Stimulated activated CD8-positive, alpha-beta memory T cell treated with anti-CD3 and anti-CD28 coated beads, Interleukin-7, amount 100 ng/mL, for 1 hour (primary cell): Measurements from ENCODE around the gene ZSCAN5A.
"Not testable (repeated sequence)": the region's sequence is repeated elsewhere in the genome, so short reads cannot be mapped to it uniquely, and the experiment has no call there.

ENCODE experiments used
- DNase-seq, 2 donors: peaks; one replicate each; pipeline ENCODE4 v3.0.0-alpha.2; 2020; ENCODE audit warnings: low read depth in 2 of 2

Gene ZSCAN5A

DNA sequence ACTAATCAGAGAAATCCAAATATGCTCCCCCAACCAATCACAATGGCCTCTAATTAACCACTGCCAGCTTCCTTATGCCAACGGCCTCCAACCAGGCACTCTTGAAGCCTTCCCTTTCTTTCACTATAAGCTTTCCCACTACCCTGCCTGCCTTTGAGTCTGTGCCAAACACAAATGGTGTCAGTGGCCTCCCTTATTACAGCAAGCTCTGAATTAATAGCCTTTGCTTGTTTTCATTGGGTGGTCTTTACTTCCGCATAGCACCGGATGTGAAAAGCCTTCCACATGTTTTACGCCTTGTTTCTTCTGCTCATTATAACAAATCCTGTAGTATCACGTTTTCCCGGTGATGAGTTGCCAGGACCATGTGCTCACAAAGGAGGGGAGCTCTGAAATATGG lies 43.5 kb downstream of the ZSCAN5A start:
- DNase-seq = no peak

DNA sequence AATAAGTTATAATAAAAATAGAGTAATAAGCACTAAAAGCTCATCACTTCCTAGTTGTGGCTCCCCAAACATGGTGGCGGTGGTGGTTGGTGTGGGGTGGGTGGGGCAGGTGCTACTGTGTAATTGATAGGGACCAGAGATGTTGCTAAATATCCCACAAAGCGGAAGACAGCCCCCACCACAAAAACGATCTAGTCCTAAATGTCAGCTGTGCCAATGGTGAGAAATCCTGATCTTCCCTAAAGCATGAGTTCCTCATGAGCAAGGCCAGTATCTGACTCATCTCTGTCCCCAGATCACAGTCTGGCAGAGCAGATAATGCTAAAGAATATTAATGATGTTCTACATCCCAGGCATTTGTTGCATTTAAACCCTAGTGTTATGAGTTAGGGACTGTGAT lies 44.0 kb downstream of the ZSCAN5A start:
- no peak for DNase-seq

DNA sequence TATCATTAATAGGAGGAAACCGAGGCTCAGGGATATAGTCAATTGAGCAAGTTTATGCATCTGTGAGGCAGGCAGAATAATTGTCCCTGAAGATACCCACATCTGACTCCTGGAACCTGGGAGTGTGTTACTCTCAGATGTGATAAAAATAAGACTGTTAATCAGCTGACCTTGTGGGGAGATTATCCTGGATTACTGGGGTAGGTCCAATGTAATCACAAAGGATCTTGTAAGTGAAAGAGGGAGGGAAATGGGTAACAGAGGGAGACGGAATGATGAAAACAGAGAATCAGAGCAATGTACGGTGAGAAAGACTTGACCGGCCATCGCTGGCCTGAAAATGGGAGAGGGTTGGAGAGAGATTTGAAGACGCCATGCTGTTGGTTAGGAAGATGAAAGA lies 45.3 kb downstream of the ZSCAN5A start:
- no peak for DNase-seq

DNA sequence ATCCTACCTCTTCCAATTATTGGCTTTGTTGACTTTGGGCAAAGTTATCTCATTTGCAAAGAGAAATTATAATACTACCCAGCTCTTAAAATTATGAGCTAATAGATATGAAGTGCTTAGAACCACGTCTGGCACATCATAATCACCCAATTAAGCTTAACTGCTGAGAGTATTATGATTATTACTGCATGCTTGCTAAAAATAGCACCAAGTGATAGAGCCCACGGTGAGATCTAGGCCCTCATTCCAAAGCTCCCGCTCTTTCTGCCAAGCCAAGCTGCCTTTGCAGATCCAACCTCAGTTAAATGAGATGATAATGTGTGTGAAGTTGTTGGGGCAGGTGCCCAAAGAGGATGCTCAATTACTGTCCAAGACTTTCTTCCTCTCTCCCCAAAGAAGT lies 48.6 kb downstream of the ZSCAN5A start:
- no peak for DNase-seq

DNA sequence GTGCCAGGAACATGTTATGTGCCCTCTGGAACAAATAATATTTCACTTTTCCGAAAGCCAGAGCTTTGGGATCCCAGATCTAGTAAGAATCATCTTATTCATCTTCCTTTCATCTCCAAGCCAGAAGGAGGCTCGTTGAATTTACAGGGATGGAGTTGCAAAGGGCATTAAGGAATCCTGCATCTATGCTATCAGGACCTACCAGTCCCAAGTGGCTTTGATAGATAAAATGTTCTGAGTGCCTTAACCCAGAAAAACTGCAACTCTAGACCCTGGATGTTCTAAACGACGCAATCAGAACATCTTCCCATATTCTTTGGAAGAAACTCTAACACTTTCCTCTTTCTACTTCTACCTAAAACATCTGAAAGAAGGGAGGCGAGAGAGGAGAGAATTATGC lies 51.3 kb downstream of the ZSCAN5A start:
- DNase-seq = no peak

DNA sequence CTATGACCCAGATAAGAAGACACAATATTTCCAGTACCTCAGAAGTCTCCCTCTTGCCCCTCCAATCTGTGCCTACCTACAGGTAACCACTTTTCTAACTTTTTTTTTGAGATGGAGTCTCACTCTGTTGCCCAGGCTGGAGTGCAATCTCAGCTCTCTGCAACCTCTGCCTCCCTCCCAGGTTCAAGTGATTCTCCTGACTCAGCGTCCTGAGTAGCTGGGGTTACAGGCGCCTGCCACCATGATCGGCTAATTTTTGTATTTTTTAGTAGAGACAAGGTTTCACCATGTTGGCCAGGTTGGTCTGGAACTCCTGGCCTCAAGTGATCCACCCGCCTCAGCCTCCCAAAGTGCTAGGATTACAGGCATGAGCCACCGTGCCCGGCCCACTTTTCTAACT lies 52.7 kb downstream of the ZSCAN5A start:
- not testable (repeated sequence) for DNase-seq

DNA sequence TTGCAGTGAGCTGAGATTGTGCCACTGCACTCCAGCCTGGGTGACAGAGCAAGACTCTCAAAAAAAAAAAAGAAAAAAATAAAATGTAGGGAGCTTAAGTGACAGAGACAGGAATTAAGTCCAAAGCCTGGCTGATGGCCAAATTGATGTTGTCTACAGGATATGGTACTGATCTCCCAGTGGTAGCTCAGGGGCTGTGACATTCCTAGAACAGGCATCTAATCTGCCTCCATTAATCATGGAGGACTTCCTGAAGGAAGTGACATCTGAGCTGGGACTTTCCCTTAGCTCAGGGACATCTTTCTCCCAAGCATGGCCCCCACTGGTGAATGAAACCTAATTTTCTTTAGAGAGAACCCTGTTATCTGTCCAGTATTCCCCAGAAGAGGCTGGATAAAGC lies 53.5 kb downstream of the ZSCAN5A start:
- DNase-seq = no peak

DNA sequence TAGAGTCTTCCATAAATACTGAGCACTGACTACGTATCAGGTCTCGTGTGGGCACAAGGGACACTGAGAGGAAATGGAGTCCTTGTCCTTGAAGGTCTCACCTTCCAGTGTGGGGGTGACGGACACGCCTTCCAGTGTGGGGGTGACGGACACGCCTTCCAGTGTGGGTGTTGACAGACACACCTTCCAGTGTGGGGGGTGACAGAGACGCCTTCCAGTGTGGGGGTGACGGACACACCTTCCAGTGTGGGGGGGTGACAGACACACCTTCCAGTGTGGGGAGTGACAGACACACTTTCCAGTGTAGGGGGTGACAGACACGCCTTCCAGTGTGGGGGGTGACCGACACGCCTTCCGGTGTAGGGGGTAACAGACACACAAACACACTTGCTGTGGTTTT lies 56.4 kb downstream of the ZSCAN5A start:
- DNase-seq = no peak

DNA sequence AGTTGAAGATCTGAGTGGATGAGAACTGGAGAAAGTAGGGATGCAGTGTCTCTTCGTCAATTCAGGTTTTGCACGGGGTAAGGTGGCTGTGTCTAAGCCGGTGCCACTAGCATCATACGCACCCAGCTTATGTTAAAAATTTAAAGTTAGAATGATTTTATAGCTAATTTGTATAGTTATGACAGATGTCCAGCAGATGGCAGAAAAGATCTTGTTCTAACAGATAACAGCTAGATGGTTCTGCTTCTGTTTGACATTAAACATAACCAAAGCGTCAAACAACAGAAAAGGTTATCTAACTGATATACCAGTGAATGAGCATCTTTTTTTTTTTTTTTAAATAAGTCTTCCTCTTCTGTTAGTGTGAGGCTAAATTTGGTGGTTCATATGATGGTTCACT lies 60.9 kb downstream of the ZSCAN5A start:
- DNase-seq = no peak

DNA sequence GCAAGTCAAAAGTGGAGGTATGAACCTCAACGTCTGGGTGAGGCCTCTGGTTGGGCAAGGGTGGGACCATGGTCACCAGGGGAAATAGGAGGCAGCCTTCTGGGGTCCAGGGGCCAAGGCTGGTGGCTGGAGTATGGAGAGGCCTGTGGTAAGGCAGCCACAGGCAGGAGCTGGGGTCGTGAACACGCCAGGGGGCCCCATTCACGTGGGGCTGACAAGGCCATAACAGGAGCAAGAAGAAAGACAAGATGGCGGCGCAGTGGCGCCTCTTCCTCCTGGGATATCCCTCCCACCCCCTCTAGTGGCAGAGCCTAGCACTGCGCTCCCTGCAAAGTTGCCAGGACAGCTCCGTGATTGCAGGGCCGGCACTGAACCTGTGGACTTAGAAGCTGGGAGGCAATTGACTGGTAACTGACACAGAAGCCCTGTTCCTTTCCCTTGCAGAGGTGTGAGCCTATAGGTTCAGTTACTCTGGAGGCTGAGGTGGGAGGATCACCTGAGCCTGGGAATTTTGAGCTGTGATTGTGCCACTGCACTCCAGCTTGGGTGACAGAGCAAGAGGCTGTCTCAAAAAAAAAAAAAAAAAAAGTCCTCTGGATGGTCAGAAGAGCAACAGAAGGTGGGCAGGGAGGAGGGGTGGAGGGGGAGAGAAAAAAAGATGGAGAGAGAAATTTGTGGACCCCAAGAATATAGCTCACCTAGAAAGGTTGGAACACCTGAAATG lies 61.8 kb downstream of the ZSCAN5A start:
- peak; percentile 25 to 40 for DNase-seq

DNA sequence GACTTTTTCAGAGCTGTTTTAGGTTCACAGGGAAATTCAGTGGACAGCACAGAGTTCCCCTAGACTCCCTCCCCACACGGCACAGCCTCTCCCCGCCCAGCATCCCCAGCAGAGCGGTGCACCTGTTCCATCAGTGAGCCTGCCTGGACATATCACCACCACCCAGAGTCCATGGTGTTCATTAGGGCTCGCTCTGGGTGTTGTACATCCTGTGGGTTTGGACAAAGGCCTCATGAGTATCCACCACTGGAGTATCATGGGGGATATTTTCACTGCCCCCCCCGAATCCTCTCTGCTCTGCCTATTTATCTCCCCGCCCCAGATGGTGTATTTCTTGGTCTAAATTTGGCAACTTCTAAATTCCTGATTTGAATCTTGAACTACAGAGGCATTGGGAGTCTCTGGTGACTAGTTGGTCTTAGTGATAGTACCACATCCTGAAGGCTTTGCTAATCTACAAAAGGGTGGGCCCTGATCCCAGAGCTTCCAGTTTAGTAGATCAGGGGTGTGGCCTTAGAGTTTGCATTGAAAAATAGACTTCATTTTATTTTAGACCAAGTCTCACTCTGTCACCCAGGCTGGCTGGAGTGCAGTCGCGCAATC lies 65.8 kb downstream of the ZSCAN5A start:
- DNase-seq = not testable (repeated sequence)

DNA sequence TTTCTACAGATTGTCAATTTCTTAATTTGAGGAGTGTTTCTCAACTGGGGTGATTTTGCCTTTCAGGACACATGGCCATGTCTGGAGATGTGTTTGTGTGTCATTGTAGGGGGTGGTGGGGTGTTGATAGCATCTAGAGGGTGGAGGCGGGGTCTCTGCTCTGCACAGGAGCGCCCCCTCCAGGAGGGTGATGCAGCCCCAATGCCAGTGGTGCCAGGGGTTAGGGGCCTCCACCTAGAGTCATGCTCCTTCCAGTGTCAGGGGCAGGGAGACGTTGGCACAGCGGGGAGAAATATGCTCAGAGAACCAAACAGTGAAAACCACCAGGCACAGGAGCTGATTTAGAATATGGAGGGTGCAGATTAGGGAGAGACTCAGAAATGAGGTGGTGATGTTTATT lies 68.9 kb downstream of the ZSCAN5A start:
- DNase-seq = not testable (repeated sequence)

DNA sequence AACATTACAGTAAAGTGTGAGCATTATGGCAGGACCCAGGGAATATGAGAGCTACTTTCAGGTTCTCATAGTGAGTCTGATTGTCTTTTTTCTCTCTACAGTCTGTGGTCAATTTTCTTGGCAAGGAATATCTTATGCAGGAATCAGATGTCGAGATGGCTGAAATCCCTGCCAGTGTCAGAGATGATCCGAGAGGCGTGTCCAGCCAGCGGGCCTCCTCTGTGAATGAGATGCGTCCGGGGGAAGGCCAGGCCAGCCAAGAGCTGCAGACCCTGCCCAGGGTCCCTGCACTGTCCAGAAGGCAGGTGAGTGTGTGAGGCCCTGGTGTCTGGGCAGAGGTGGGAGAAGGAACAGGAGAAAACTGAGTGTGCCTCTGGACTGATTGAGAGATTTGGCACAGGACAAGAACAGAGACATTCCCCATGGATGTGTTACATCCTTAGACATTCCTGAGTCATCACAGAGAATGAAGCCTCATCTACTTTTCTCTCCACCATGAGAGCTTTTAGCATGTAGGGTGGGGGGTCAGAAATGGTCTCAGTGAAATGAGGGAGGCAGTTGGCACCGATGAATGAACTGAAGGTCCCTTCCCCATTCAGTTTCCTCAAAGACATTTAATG lies 69.4 kb downstream of the ZSCAN5A start:
- no peak for DNase-seq

DNA sequence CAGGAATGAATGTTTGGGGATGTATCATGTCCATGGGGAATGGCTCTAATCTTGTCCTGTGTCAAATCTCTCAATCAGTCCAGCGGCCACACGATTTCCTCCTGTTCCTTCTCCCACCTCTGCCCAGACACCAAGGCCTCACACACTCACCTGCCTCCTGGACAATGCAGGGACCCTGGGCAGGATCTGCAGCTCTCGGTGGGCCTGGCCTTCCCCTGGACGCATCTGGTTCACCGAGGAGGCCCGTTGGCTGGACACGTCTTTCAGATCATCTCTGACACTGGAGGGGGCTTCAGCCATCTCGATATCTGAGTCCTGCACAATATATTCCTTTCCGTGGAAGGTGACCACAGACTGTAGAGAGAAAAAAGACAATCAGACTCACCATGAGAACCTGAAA lies 91.2 kb downstream of the ZSCAN5A start:
- DNase-seq = no peak

DNA sequence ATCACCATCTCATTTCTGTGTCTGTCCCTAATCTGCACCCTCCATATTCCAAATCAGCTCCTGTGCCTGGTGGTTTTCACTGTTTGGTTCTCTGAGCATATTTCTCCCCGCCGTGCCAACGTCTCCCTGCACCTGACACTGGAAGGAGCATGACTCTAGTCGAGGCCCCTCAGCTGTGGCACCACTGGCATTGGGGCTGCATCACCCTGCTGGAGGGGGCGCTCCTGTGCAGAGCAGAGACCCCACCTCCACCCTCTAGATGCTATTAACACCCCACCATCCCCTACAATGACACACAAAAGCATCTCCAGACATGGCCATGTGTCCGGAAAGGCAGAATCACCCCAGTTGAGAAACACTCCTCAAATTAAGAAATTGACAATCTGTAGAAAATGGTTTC lies 91.7 kb downstream of the ZSCAN5A start:
- no peak for DNase-seq

DNA sequence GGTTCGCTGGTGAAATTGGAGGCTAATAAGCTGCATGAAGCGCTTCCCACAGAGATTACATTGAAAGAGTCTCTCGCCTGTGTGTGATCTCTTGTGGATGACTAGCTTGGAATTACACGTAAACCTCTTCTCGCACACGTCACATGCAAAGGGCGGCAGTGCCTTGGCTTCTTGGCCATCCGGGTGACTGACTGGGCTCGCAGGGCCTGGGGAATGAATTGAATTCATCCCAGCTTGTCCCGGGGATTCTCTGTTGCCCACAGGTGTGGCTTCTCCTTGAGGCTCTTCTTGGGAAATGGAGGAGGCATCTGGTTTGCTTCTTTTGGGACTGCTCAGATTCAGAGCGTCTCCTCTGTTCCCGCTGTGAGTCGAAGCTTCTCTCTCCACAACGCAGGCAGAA lies 92.8 kb downstream of the ZSCAN5A start:
- no peak for DNase-seq

DNA sequence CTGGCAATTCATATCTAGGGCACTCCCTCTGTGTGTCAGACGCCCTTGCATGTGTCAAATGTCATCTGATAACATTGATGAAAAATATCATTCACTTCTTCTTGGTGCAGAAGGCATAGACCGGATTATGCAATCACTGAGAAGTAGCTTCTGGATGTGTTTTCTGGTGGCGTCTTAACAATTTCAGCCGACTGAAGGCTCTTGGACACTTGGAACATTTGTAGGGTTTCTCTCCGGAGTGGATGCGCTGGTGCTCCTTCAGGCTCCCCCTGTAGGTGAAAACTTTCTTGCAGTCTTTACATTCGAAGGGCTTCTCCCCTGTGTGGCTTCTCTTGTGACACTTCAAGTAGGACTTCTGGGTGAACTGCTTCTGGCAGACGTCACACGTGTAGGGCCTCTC lies 93.2 kb downstream of the ZSCAN5A start:
- DNase-seq = not testable (repeated sequence)

DNA sequence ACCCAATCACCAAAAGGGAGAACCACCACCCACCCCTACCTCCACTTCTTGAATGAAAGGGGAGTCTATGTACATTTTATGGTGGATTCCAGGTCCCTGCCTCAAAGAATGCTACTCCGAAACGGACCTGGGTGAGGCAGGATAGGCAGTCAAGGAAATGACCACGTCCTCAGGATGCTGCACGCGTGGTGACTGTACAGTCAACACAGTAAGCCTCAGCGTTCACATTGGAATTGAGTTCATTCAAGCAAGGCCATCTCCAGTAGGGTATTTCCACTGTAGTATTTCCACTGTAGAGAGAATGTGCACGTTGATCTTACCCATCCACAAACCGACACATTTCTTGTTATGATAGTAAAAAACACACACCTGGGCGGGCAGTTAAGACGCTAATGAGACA lies 95.7 kb downstream of the ZSCAN5A start:
- no peak for DNase-seq

DNA sequence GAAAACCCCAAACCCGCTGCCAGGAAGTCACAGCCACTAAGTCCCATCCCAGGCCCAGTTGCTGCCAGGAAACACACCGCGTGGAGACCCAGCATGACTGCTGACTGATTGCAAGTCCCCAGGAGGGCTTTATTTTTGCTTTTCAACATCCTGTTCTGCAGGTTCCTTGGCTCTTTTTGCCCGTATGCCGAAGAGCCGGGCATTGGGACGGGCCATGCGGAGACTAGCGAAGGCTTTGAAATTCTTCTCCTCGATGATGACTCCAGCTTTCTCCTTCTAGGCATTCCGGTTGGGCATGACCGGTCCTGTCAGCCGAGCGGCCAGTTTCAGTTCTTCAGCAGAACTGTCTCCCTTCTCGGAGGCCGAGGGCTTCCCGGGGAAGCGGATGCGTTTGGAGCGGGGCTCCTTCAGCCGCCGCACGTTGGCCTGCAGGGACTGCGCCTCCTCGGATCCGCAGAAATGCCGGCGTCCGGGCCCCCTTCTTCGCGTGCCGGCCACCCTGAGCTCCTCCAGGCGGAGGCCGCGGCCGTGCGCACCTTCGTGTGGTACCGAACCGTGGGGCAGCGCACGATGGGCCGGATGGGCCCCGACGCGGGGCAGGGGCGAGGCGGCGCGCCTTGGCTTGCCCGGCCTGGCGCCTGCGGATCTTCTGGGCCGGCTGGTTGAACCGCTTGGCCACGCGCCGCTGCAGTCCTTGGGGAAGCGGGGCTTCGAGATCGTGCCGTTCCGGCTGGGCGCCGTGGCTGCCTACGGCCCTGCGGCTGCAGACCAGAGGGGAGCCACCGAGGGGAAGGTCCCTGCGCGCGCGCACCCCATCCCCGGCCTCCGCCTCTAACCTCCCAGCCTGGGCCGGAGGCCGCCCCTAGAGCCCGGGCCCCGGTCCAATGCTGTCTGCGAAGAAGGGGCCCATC lies 97.3 kb downstream of the ZSCAN5A start:
- no peak for DNase-seq

DNA sequence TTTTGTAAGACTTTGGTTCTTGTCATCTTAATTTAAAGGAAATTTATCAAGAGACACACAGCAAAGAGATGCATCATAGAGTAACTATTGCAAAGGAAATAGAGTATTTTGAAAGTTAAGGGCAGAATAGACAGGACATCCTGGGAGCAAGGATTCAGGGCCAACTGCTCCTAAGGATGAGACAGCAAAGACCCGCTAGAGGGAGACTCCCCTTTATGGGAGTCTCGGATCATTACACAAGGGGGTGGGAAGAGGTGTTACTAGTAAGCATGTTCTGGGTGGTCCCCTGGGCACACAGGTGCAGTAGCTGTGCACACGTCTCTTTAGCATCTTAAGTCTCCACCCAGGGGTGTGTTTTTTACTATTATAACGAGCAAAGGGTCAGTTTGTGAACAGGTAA lies 102.9 kb downstream of the ZSCAN5A start:
- DNase-seq = no peak

DNA sequence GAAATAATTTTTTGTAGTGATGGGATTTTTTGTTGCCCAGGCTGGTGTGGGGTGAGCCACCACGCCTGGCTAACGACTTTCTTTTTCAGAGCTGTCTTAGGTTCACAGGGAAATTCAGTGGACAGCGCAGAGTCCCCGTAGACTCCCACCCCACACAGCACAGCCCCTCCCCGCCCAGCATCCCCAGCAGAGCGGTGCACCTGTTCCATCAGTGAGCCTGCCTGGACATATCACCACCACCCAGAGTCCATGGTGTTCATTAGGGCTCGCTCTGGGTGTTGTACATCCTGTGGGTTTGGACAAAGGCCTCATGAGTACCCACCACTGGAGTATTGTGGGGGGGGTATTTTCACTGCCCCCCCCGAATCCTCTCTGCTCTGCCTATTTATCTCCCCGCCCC lies 104.6 kb downstream of the ZSCAN5A start:
- DNase-seq = not testable (repeated sequence)

DNA sequence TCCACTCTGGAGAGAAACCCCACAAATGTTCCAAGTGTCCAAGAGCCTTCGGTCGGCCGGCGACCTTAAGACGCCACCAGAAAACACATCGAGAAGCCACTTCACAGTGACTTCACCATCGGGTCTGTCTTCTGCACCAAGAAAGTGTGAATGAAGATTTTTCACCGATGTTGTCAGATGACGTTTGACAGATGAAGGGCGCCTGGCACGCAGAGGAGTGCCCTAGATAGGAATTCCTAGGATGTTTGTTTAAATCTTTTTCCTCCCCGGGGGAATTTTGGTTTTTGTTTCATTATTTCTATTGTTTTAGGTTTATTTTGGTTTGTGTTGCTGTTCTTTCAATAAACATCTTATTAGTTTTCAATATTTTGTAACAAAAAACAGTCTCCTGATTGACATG lies 105.5 kb downstream of the ZSCAN5A start:
- DNase-seq = no peak
